ENCODE data around the gene SLC7A1. TPM values are rescaled to one million over a fixed set of nuclear protein-coding genes. Genes with fewer than 3 reads are reported as not detected.

The SLC7A1 gene
- total RNA-seq, 4 donors from 2014 or later: 7.3 to 17.9 (median 10.5) TPM

DNA sequence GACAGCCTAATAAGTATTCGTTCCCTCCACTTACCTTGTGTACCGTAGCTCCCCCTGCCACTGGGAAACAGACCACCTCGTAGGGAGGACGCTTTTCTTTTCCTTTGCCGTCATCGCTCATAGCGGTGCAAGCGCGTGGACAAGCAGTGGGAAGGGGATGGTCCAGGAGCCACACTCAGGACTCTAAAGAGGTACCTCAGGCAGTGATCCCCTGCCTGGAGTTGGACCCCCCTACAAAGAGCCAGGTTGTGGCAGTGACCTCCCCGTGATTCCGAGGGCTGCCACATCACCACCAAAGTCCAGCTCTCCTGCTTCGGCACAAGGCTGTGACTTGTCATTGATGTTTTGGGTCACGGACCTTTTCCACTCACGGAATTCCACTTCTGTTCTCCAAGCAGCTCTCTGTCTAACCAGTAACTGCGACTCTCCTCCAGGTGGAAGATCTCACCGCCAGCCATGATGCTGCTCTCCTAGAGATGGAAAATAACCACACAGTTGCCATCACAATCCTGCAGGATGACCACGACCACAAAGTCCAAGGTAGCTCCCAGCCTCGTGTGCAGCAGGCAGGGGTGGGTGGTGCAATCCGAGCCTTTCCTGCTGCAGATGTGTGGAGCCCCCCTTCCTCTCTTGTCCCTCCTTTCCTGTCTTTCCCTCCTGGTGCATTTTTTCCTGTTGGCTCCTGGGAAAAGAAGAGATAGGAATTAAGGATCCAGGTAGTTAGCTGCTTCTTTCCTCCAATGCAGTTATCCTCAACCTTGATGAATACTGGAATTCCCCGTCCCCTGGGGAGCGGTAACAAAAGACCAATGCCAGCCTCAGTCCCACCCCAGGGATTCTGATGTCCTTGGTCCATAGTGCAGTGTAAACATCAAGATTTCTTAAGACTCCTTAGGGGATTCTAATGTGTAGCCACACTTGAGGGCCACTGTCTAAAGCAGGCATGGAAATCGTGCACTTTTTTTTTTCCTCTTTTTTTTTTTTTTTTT lies 107.7 kb downstream of the SLC7A1 start:
- TF ChIP-seq, protein P1, sequence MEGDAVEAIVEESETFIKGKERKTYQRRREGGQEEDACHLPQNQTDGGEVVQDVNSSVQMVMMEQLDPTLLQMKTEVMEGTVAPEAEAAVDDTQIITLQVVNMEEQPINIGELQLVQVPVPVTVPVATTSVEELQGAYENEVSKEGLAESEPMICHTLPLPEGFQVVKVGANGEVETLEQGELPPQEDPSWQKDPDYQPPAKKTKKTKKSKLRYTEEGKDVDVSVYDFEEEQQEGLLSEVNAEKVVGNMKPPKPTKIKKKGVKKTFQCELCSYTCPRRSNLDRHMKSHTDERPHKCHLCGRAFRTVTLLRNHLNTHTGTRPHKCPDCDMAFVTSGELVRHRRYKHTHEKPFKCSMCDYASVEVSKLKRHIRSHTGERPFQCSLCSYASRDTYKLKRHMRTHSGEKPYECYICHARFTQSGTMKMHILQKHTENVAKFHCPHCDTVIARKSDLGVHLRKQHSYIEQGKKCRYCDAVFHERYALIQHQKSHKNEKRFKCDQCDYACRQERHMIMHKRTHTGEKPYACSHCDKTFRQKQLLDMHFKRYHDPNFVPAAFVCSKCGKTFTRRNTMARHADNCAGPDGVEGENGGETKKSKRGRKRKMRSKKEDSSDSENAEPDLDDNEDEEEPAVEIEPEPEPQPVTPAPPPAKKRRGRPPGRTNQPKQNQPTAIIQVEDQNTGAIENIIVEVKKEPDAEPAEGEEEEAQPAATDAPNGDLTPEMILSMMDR (IDR thresholded peaks at IDR 0.05; ENCODE audit: low read depth): no peak

DNA sequence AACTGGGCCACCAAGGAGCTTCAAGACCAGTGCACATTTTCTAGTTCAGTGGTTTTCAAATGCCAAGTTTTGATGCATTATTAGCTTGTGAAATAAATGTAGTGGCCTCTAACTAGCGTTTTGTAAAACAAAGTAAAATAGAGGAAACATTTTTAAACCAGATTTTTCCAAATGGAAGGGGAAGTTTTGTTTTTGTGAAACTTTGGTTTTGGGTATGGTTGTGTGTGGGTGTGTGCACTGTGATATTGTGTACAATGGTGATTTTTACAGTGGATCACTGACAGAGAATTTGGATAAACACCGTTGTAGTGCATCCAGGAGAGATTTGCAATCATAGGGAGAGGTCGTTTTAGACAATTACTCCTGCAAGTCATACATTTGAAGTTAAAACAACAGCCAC lies 108.9 kb downstream of the SLC7A1 start:
- TF ChIP-seq, protein P1 (IDR thresholded peaks at IDR 0.05; ENCODE audit: low read depth): no peak

DNA sequence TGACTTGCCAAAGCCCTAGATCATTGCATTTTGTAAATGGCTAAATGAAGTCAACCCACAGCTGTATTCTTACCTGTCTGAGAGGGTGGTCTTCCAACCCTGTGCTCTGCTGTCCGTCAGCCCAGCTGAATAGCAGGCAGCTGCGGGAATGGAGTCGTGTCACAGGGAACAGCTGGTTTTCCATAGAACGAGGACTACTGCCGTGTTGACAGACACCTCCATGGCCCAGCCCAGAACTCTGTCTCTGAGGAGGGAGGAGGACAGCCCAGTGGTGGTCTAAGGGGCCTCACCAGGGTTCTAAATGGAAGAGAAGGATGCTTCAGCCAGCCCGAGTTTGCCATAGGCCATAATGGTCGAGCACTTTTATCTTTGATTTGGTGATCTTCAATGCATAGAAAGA lies 110.7 kb downstream of the SLC7A1 start:
- TF ChIP-seq, protein P1 (IDR thresholded peaks at IDR 0.05; ENCODE audit: low read depth): no peak

DNA sequence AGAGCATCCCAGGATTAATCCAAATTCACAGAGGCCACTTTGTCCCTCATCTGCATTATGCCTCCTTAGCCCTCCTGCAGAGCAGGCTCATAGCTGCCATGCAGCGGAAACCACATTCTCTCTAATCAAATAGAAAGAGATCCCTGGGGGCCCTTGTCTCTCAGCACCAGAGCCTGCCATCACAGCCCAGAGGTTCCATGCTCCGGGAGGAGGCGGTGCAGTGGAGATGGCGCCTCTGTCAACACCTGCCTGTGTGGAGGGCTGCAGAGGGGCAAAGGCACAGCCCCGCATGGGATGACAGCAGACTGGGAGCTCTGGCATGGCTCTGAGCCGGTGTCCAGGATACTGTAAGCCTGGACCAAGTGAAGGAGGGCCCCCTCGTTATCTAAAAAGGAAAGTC lies 111.3 kb downstream of the SLC7A1 start:
- TF ChIP-seq, protein P1 (IDR thresholded peaks at IDR 0.05; ENCODE audit: low read depth): no peak

DNA sequence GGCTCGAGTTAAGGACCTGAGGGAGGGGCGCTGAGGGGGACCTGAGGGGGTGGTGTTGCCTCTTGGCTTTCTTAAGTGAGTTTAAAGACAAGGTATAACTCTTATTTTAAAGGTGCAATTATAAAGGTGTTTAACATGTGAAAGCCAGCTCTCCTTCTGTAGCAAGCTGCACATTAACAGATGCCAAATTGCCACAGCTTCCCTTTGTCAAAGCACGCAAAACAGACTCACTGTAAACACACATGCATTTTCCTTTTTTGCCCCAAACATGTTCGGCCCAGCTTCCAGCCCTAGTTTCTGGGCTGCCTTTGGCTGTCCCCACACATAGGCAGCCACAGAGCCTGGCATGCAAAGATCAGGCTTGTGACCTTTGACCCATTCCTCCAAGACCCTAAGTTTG lies 111.9 kb downstream of the SLC7A1 start:
- TF ChIP-seq, protein P1 (IDR thresholded peaks at IDR 0.05; ENCODE audit: low read depth): no peak

DNA sequence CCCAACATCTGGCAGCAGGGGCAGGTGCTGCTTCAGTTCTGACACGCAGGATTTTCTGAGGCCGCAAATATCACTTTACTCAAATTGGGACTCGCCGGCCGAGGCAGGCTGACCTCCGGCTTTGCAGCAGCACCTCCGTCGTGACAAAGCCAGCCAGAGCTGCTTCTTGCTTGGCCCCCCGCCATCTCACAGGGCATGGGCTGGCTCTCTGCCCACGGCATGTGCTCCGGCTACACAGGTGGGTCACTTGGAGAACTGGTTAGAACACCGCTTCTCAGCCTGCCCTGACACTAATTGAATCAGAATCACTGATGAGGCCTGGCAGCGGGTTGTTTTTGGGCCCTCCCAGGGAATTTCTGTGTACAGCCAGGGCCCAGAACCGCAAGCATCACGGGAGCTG lies 112.3 kb downstream of the SLC7A1 start:
- TF ChIP-seq, protein P1 (IDR thresholded peaks at IDR 0.05; ENCODE audit: low read depth): no peak

DNA sequence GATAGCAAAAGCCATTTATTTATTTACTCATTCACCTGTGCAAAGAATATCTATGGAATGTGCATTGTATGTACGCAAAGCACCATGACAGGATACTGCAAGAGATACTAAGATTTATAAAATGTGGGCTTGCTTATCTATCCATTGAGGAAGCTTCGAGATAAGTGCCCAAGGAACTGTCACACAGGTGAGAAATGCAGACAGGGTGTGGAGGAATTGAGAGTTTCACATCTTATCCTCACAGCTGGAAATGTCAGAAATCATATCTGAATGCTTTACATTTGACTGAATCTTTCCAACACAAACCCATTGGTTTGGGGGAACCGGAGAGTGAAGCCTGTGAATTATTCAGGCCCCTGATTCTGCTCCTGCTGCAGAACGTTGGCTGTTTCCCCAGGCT lies 113.0 kb downstream of the SLC7A1 start:
- TF ChIP-seq, protein P1 (IDR thresholded peaks at IDR 0.05; ENCODE audit: low read depth): no peak

All from subcutaneous adipose tissue (tissue), 4 donors.